ENCODE data around the gene PTPN3. TPM values are rescaled to one million over a fixed set of nuclear protein-coding genes. Genes with fewer than 3 reads are reported as not detected.

The PTPN3 gene
- total RNA-seq, 1 donor from 2014 or later: 2.4 TPM

GRCh38 chr9:109522106-109522505 is 24.0 kb upstream of the PTPN3 start:
- H3K27me3 ChIP-seq: no peaks in the 10 kb centered on the region
- H3K9ac ChIP-seq: no peak overlapping the region
- DNase-seq (ENCODE audit: low spot score): no peak
- H3K9me3 Mint-ChIP-seq: no peaks in the 10 kb centered on the region
- H3K27me3 Mint-ChIP-seq (ENCODE audit: insufficient read depth, low read depth): no peaks in the 10 kb centered on the region
- peaks cover 11% of the 10 kb centered on the region for H3K4me1 ChIP-seq
- TF ChIP-seq EZH2phosphoT487 (IDR thresholded peaks at IDR 0.05) (no peak), EZH2 (IDR thresholded peaks at IDR 0.05) (no peak), CTCF (IDR thresholded peaks at IDR 0.05) (no peak)
- no peaks in the 10 kb centered on the region for H3K9me3 ChIP-seq (ENCODE audit: low read depth)
- H3K36me3 Mint-ChIP-seq: no peaks in the 10 kb centered on the region
- H3K4me2 ChIP-seq: no peak overlapping the region
- H3K27ac Mint-ChIP-seq: no peak overlapping the region
- no peak overlapping the region for H2AFZ ChIP-seq (replicated peaks)
- H3K4me1 Mint-ChIP-seq: peaks cover 3% of the 10 kb centered on the region
- H3K79me2 ChIP-seq (ENCODE audit: low read depth): no peaks in the 10 kb centered on the region
- no peak overlapping the region for H3K27ac ChIP-seq
- H4K20me1 ChIP-seq (ENCODE audit: low read depth): no peaks in the 10 kb centered on the region
- no peak overlapping the region for H3K4me3 ChIP-seq
- no peaks in the 10 kb centered on the region for H3K36me3 ChIP-seq
- no peak overlapping the region for H3K4me3 Mint-ChIP-seq
- H3F3A ChIP-seq (ENCODE audit: low read depth): peaks cover 5% of the 10 kb centered on the region

GRCh38 chr9:109520475-109521132 is 22.5 kb upstream of the PTPN3 start:
- no peaks in the 10 kb centered on the region for H3K36me3 Mint-ChIP-seq
- Histone ChIP-seq H3K27me3 (no peaks in the 10 kb centered on the region), H2AFZ (replicated peaks) (no peak overlapping the region), H3K9ac (no peak overlapping the region), H3K4me3 (no peak overlapping the region), H3K36me3 (no peaks in the 10 kb centered on the region), H3F3A (ENCODE audit: low read depth) (peaks cover 5% of the 10 kb centered on the region), H4K20me1 (ENCODE audit: low read depth) (no peaks in the 10 kb centered on the region), H3K27ac (no peak overlapping the region), H3K79me2 (ENCODE audit: low read depth) (no peaks in the 10 kb centered on the region), H3K4me1 (peaks cover 11% of the 10 kb centered on the region), H3K9me3 (ENCODE audit: low read depth) (no peaks in the 10 kb centered on the region), H3K4me2 (no peak overlapping the region)
- no peak overlapping the region for H3K4me3 Mint-ChIP-seq
- H3K27ac Mint-ChIP-seq: no peak overlapping the region
- TF ChIP-seq CTCF (IDR thresholded peaks at IDR 0.05): peak; percentile 89
- no peak for TF ChIP-seq EZH2phosphoT487 (IDR thresholded peaks at IDR 0.05)
- TF ChIP-seq EZH2 (IDR thresholded peaks at IDR 0.05): no peak
- DNase-seq (ENCODE audit: low spot score): peak; percentile 85
- H3K27me3 Mint-ChIP-seq (ENCODE audit: insufficient read depth, low read depth): no peaks in the 10 kb centered on the region
- H3K9me3 Mint-ChIP-seq: no peaks in the 10 kb centered on the region
- H3K4me1 Mint-ChIP-seq: peaks cover 3% of the 10 kb centered on the region

GRCh38 chr9:109519366-109519765 is 21.3 kb upstream of the PTPN3 start:
- no peaks in the 10 kb centered on the region for H3K36me3 Mint-ChIP-seq
- Histone ChIP-seq H3K79me2 (ENCODE audit: low read depth) (no peaks in the 10 kb centered on the region), H3K4me2 (no peak overlapping the region), H3K4me1 (peaks cover 11% of the 10 kb centered on the region), H4K20me1 (ENCODE audit: low read depth) (no peaks in the 10 kb centered on the region), H3K9ac (no peak overlapping the region), H2AFZ (replicated peaks) (no peak overlapping the region), H3K27me3 (no peaks in the 10 kb centered on the region), H3K27ac (no peak overlapping the region), H3K9me3 (ENCODE audit: low read depth) (no peaks in the 10 kb centered on the region), H3K36me3 (no peaks in the 10 kb centered on the region), H3F3A (ENCODE audit: low read depth) (peaks cover 5% of the 10 kb centered on the region), H3K4me3 (no peak overlapping the region)
- TF ChIP-seq EZH2phosphoT487 (IDR thresholded peaks at IDR 0.05) (no peak), CTCF (IDR thresholded peaks at IDR 0.05) (no peak), EZH2 (IDR thresholded peaks at IDR 0.05) (no peak)
- no peaks in the 10 kb centered on the region for H3K27me3 Mint-ChIP-seq (ENCODE audit: insufficient read depth, low read depth)
- no peak for DNase-seq (ENCODE audit: low spot score)
- H3K9me3 Mint-ChIP-seq: no peaks in the 10 kb centered on the region
- no peak overlapping the region for H3K27ac Mint-ChIP-seq
- H3K4me3 Mint-ChIP-seq: no peak overlapping the region
- H3K4me1 Mint-ChIP-seq: peaks cover 3% of the 10 kb centered on the region
